GM19372 (cell line): ENCODE measurements around the gene LMX1B.

Experiments
- ATAC-seq: cut with Tn5 transposase; IDR thresholded peaks from one replicate; pipeline ENCODE4 v1.9.1; 2021; ENCODE audit warnings: mild to moderate bottlenecking, low read depth, moderate library complexity; ENCODE audit not compliant: unreplicated experiment

Gene LMX1B

DNA sequence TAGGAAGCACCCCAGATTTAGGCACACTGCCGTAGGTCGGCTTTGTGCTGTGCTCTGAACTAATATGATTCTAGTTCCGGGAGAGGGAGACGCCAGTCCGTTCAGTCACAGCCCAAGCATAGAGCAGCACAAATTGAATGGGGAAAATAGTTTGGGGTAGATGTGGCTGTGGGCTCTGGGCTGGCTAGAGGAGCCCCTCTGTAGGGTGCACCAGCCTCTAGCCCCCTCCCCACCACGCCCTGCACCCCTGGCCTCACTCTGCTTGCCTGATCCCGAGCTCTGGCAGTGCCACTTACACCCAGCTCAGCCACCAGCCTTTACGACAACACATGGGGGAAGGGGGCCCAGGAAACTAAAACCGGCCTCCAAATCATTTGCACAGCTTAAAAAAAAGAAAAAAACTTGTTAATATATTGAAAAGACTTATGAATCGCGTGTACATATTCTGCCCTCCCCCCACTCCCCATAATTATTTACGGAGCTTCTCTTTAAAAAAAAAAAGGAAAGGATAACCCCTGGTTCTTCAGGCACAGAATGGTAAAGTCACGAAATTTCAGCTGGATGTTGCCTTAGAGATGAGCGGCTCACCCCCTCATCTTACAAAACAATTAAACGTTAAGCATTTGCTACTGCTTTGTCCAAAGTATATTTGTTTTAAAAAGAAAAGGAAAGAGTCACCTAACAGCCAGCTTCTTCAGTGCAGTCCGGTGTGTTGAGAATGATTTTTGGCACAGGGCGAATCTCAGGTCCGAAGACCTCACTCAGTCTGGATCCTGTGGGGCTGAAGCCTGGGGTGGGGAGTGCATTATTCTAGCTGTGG, 3.5 kb downstream of the LMX1B start:
- no peak for ATAC-seq

DNA sequence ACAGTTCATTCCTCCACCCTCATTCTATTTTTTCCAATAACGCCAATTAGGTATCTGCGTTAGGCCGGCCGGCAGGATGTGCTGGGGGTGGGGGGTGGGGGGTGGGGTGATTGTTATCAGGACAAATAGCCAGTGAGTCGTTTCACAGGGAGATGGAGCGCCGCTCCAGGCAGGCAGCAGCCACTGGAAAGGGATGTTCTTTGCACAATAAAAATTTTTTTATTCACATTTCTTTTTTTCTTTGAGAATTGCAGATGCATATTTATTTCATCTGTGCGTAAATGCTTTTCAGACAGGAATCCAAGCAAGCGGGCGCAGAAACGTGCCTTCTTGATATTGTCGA, 4.1 kb downstream of the LMX1B start:
- ATAC-seq = no peak

DNA sequence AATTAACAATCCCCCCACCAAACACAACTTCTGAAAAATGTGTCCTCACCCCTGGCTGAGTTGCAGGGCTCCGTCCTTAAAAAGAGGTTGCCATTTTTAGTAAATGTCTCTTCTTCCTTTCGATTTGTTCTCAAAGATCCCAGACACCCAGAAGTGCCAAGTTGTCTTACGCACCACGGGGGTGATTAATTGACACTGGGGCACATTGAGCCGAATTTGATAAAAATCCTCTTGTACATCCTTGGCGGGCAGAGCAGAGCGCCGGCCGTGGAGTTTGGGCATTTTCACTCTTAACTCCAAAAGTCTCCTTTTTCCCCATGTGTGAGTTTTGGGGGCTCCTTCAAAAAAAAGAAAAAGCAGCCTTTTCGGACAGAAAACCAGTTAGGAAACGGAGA, 4.5 kb downstream of the LMX1B start:
- no peak for ATAC-seq

DNA sequence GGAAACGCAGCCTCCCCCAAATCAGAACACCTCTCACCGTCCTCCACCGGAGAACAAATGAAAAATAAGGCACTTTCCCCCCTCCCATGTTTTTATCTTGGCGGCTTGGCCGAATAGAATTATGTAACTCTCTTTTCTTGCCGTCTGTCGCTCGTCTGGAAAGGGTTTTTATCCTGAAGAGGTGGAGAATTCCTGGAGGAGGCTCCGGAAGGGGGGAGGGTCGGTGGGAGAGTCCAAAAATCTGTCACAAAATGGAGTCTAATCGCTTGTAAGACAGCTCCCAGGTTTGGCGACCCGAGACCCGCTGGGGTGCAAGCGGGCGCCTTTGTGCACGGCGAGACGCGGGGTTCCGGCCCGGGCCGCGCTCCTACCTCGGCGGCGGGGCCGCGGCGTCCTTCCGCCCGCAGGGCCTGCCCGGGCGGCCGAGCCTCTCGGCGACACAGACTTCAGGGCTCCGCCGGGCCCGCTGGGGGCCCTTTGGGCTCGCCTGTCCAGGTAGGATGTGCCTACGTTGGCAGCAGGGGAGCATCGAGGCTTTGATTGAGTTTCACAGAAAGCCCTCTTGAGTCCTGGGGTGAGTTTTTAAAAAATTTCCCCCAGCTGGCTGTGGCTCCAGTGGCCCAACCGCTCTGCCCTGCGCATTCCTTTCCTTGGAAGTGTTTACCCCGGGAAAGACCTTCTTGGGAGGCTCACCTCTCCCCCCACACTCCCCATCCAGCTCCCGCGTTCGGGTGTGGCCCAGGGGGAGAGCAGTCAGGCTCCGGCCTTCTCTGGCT, 5.0 kb downstream of the LMX1B start:
- ATAC-seq = no peak

DNA sequence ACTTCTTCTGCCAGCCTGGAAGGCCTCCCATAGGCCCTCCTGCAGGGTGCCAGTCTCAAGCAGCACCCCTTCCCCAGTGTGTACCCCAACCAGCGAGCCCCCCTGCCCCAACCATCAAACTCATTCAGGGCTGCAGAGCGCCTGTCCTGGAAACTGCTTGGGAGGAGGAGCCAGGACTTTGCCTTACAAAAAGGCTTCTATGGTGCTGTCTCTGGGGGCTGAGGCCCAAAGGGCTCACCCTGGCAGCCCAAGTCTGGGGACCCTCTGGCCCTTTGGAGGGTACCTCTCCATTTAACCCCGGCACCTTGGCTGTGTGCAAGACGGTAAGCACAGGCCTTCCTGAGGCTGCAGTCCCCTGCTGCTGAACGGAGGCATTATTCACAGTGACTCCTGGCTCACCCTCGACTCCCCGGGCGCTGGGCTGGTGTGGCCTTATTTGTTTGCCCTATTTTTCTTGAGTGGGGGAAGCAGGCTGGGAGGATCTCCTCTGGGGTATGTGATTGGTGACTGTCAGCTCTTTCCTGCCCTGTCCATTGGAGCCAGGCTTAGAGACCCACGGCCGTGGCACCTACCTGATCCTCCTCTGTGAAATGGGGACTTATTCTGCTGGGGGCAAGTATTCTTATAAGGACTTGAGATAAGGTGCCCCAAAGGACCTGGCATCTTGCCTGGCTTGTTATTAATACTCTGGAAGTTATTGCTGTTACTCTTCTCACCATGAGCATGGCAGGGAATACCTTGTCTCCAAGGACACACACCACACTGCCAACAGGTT, 5.8 kb downstream of the LMX1B start:
- ATAC-seq = no peak

DNA sequence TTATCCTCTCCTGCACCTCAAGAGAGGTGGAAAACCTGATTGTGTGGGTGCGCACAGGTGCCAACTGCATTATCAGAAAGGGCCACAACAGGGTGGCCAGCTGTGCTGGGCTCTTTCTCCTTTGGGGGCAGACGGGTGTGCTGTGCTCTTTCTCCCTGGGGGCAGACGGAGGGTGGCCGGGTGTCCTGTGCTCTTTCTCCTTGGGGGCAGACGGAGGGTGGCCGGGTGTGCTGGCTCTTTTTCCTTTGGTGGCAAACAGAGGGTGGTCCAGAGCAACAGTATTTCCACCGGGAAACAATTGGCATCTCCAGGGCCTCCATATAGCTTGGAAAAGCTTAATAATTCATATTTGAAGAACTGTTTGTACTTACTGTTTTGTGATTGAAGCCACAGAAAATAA, 6.8 kb downstream of the LMX1B start:
- ATAC-seq = no peak

DNA sequence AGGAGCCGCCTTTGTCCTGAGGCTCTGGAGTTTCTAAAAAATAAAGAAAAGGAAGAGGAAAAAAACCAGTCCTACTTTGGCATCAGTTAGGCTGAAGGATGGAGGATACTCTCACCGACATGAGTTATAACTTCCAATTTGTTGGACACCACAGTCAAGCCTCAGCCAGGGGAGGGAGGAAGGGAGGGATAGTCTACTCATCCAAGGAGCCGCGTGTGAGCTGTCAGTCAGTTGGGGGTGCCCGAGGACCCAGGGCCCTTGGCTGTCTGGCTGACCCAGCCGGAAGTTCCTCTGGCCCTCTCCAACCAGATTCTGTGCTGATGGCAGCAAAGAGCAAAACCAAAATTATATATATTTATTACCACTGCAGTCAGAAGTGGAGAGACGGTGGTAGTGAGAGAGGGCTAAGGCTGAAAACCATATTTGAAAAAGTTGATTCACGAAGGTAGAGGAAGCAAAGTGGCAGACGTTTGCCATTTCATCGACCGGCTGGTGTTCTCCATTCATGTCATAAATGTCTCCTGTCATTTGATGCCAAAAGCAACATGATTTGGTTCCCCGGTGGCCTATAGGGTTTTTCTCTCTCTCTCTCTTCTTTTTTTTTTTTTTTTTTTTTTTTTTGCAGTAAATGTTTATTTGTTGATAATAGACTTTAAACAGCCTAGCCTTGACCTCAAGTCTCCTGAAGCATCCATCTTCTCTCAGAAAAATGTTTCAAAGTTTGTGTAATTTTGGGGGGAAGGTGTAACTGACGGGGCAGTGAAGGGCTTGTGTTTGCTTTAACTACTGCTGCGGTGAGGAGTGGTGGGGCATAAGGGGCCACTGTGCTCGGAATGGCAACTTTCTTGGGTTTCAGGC, 7.6 kb downstream of the LMX1B start:
- ATAC-seq = no peak

DNA sequence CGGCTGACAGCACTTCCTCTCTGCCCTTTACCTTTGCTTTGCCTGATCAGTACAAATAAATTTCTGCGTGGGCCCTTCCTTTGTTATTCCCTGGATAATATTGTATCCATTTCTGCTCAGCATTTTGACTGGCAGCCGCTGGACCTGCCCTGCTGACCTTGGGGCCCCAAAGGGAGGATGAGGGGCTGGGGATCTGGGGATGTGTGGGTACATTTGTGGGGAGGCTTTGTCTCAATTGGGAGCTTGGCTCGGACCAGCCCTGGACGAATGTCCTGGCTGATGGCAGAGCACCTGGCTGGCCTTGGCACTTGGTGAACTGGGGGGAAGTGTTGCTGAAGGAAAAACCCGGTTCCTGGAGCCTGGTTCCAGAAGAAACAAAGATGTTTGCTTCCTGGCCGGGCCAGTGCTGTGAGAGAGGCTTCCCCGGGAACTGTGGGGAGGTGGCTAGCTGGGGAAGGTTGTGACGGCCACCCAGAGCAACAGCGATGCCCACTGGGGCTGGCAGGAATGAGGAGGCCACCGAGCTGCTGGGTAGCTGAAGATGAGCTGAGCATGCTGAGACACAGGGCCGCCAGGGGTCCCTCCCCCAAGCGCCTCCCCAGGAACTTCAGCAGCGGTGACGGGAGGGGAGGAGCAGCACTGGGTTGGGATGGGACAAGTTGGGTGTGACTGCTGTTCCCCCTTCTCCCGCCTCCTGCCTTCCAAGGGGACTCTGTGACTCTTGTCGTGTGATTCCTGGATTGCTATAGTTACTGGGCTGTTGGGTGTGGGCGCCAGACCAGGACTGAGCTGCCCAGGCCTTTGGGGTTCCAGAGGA, 8.4 kb downstream of the LMX1B start:
- no peak for ATAC-seq

DNA sequence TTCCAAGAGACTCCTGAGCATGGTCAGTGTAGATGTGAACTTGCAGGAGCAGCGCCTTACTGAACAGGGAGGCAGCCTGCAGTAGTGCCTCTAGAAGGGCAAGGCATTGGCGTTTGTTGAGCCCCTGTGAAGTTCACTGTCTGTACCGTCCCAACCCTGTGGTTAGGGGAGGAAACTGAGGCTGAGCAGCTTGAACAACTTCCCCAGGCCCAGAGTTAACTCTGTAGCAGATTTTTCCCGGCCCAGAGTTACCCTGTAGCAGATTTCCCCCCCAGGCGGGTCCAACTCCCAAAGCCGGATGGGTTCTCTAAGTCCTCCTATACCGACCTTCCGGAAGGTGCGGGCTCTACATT, 9.6 kb downstream of the LMX1B start:
- no peak for ATAC-seq

DNA sequence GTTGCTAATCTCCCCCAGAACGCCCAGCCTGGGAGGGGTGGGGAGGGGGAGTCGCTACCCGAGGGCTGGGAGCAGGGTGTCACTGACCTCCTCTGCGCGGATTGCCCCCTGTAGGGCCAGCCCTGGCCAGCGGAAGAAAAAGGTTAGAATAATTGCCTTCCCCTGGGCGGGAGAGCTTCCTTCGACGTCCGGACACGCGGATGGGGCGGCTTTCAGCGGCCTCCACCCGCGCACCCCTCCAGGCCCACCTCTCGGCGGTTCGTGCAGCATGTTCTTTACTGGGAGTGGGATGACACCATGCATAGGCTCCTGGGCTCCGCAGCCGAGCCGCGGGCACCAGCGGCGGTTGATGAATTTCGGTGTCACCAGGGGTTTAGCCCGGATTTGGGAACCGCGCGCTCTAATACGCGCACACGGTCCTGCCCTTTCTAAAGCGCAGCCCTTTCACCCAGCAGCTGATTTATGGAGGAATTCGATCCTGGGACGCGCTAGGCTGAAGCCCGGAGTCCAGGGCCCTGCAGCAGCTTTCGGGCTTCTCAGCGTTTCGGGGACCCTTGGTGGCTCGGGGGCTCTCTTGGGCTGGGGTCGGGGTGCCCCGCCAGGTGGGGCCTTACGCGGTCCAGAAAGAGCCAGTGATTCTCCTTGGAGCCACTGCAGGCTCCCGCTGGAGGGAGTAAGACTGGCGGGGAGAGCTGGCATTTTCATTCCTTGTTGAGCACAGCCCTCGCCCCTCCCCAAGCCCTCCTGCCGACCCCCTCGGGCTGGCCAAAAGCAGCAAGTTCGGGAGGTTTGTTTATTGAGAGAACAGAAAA, 10.1 kb downstream of the LMX1B start:
- ATAC-seq = no peak

DNA sequence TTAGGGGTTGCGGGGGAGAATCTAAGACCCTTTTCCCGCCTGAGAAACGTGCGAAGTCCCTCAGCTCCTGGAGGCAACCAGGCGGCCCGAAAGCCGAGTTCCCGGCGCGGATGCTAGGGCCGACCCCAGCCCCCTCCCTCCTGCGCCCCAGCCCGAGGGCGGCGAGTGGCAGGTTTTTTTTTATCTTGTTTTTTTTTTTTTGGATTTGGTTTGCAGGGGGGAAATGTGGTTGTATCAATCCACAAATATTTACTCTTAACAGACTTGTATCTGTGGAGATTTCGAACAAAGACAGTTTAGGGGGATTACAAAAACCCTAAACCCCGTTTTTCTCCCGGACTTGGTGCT, 10.7 kb downstream of the LMX1B start:
- no peak for ATAC-seq

DNA sequence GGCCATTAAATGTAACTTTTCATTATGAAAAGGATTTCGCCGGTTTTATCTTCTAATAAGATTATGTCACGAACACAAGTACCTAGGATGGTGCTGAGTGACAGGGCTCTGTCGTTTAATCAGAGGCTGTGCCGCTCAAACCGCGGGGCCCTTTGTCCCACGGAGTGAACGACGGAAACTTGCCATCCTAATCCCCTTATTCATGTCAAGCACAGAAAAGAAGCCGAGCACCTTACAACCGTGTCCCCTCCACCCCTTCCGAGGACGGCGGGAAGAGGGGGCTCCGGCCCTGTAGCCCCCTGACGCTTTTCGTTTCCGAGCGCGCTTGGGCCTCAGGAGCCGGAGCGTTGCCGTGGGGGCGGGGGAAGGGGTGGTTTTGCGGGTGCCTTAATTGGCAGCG, 11.2 kb downstream of the LMX1B start:
- no peak for ATAC-seq

DNA sequence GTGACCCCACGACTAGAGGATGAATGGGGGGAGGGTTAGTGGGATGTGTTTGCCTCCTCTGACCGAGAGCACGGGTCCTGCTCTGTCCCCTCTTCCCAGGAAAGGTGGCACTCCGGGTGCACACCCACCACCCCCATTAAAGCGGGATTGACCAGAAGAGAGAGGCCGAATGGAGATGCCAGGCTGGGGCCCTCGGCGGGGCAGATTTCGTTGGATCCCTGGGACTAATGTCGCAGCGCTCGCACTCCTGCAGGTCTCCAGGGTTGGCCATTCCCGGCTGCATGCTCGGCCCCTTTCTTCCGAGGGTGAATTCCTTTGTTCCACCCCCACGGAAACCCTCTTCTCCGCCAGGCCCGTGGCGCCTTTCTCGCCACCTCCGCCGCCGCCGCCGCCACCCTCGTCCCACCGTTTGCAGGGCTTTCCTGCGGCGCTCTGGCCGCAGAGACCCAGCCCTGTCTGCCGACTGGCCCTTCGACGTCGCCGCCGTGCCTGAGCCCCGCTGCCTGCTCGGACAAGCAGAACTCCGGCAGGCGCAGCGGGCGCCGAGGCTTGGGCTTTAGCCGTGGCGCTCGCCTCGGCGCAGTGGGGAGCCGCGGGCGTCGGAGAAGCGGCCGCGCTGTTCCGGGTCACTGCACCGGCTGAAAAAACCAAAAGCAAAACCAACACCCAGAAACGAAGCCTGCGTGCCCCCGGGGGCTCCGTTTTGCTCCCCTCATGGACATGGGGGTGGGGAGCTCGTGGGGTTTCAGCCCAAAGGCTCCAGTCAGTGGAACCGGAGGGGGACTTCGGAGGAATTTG, 11.8 kb downstream of the LMX1B start:
- ATAC-seq = no peak

DNA sequence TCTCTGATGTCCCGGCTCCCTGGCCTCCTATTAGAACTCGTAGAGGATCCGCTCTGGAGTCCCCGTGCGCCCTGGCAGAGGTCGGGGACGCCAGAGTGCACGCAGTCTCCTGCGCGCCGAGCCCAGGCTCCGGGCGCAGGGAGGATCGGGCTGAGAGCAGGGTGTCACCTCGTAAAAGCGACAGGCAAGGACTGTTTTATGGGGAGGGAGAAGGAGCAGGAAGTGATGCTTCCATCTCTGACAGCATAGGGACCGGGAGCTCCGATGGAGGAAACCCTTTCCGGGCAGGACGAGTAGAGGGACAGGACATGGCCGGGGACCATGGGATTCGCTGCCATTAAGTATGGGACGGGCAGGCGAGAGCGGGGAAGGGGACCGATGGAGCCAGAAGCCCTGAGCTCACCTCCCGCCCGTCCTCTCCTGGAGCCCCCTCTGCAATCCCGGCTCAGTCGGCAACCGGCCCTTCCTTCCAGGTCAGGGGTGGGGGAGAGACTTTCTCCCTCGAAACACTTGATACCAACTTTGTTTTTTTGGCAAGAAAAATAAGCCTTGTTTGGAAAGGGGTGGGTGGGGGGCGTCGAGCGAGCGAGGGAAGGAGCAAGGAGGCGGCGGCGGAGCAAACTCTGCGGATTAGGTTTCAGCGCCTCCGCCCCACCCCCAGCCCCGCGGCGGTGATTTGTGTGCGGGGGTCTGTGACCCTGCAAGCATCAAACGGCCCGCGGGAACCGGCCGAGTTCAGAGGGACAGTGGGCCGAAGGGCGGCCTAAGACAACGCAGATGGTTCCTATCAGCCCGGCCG, 12.6 kb downstream of the LMX1B start:
- ATAC-seq = no peak

DNA sequence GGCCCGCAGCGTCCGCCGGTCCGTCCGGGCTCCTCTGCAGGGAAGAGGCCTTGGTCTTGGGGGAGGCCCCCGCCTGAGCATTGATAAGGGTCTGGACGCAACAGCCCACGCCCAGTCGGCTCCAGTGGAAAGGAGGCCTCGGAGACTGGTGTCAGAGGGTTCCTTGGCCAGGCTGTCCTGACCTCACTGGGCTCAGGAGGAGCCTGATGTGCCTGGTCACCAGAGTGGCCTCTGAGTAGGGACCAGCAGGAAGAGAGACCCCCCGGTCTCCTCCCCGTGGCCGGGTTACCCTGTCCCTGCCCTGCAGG, 13.2 kb downstream of the LMX1B start:
- no peak for ATAC-seq

DNA sequence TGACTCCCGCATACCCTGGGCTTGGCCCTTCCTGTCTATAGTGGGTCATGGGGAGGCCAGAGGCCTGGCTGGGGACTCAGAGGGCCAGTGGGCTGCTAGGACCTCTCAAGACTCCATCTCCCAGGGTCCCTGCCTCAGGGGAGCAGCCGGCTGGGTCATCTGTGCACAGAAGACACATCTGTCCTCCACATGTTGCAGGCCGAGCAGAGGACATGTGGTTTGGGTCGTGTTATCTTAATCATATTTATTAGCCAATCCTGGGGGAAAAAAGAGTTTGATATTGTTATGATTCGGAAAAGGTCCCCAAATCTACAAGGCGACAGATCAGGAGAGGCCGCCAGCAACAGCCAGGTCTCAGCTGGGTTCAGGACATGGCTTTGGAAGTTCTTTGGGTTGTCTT, 14.4 kb downstream of the LMX1B start:
- ATAC-seq = no peak

DNA sequence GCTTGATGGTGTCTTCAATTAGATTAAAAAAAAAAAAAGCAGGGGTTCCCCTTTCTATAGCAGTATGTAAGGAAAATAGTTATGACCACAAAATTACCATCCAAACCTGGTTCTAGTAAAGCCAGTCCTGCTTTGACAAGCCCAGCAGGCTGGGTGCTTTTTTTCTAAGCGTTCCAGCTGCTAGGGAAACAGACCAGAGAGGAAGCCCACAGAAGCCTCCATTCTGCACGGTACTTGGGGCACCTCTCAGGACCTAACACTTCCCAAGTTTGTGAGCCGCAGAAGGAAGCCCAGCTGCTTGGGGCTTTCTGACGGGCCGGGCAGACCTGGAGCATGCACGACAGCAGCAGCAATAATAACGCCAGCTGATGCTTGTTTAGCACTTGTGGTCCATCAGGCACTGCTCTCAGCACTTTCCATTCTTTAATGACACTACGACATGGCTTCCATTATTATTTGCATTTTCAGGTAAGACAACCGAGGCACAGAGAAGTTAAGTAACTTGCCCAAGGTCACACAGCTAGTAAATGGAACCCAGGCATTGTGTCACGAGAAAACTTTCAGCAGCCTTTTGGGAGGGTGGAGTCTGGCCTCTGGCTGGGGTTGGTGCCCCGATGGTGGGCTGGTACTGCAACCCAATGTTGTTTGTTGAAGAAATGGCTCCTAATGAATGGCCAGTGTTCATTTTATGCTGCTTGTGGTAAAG, 15.4 kb downstream of the LMX1B start:
- no peak for ATAC-seq
